GM10847 (cell line): ENCODE results near the gene B3GALNT2.

Source experiments
- POLR2A ChIP-seq: IDR thresholded peaks from 2 replicates; pipeline ENCODE4 v1.6.1; 2011; ENCODE audit not compliant: insufficient read length; ENCODE audit errors: extremely low read depth

Gene B3GALNT2

GRCh38 chr1:235504122-235504493, at the start of gene B3GALNT2:
Gene B3GALNT2 (minus strand): TSS chr1:235504452. CDS start chr1:235504252, 200 bp downstream.
- TF ChIP-seq POLR2A = no peak

- TF ChIP-seq POLR2A = no peak
Measured at GRCh38 chr1:235553112-235553551, 48.9 kb upstream of the B3GALNT2 start.

GRCh38 chr1:235552146-235552716, 48.0 kb upstream of the B3GALNT2 start:
- no peak for TF ChIP-seq POLR2A

GRCh38 chr1:235549351-235550139, 45.3 kb upstream of the B3GALNT2 start:
- TF ChIP-seq POLR2A = no peak

GRCh38 chr1:235545292-235545930, 41.2 kb upstream of the B3GALNT2 start:
- no peak for TF ChIP-seq POLR2A

- TF ChIP-seq POLR2A = no peak
Measured at GRCh38 chr1:235533476-235534168, 29.4 kb upstream of the B3GALNT2 start.

GRCh38 chr1:235532360-235532759, 28.1 kb upstream of the B3GALNT2 start:
- TF ChIP-seq POLR2A = no peak

GRCh38 chr1:235527196-235527814, 23.1 kb upstream of the B3GALNT2 start:
- TF ChIP-seq POLR2A = no peak

- TF ChIP-seq POLR2A = no peak
Measured at GRCh38 chr1:235525314-235525713, 21.1 kb upstream of the B3GALNT2 start.

GRCh38 chr1:235516862-235517446, 12.7 kb upstream of the B3GALNT2 start:
- no peak for TF ChIP-seq POLR2A

GRCh38 chr1:235515844-235516512, 11.7 kb upstream of the B3GALNT2 start:
- TF ChIP-seq POLR2A = no peak

- TF ChIP-seq POLR2A = no peak
Measured at GRCh38 chr1:235513495-235514366, 9.5 kb upstream of the B3GALNT2 start.
